Measurements from ENCODE around the gene NDUFC2. TPM values are rescaled to one million over a fixed set of nuclear protein-coding genes. Genes with fewer than 3 reads are reported as not detected.
A peak's percentile ranks its signal among the peaks of the same experiment; 100 is the strongest.
"Not testable (repeated sequence)": the region's sequence is repeated elsewhere in the genome, so short reads cannot be mapped to it uniquely, and the experiment has no call there.

The NDUFC2 gene
- total and polyA plus RNA-seq, 7 experiments from 2014 or later = 43.4 to 189 (median 72.9) TPM

- H3K27me3 Mint-ChIP-seq = no peaks in the 10 kb centered on the region
- Histone ChIP-seq H3K27ac (ENCODE audit: low read depth, low read length) (no peak overlapping the region), H3K4me3 (ENCODE audit: low read length) (no peak overlapping the region), H3K36me3 (ENCODE audit: control insufficient read depth in 2 of 3, insufficient read depth in 3 of 3, low read length in 3 of 3) (no peaks in the 10 kb centered on the region), H3K4me1 (ENCODE audit: control insufficient read depth in 2 of 2, insufficient read depth in 2 of 2, low read length in 2 of 2) (peaks cover 0 to 10% of the 10 kb centered on the region in 2 donors), H3K27me3 (ENCODE audit: control insufficient read depth in 2 of 2, insufficient read depth in 2 of 2, low read length in 2 of 2) (no peaks in the 10 kb centered on the region), H3K9me3 (ENCODE audit: control insufficient read depth in 2 of 3, low read length in 3 of 3) (no peaks in the 10 kb centered on the region)
- no peaks in the 10 kb centered on the region for H3K9me3 Mint-ChIP-seq
- peaks cover 4 to 19% (median 9%) of the 10 kb centered on the region in 7 donors for H3K4me1 Mint-ChIP-seq
- no peak overlapping the region for H3K4me3 Mint-ChIP-seq
- CTCF ChIA-PET = no interaction called here
- POLR2A ChIA-PET = interaction anchor here (0.6 kb wide), 1 partner anchor 71 kb away, joined by 4 read pairs; no protein-coding TSS in a partner anchor
- peaks cover 0 to 2% (median 0%) of the 10 kb centered on the region in 5 donors for H3K36me3 Mint-ChIP-seq
- intact Hi-C loops (cut with micrococcal nuclease) = loop anchor here in 1 of 2 donors (5.0 kb wide), 1 partner anchor 1001 kb away; no protein-coding TSS in a partner anchor
- H3K27ac Mint-ChIP-seq = no peak overlapping the region
- no peak for ATAC-seq
- no peak for DNase-seq
Observed at GRCh38 chr11:78048561-78048960, 31.1 kb downstream of the NDUFC2 start.

GRCh38 chr11:78046486-78046854 is 33.2 kb downstream of the NDUFC2 start:
- Mint-ChIP-seq H3K9me3 (no peaks in the 10 kb centered on the region), H3K36me3 (no peaks in the 10 kb centered on the region), H3K27me3 (no peaks in the 10 kb centered on the region), H3K4me3 (peak overlapping the region in 4 of 10 donors; percentile 16 to 78 (median 72)), H3K4me1 (peaks cover 4 to 19% (median 9%) of the 10 kb centered on the region in 7 donors), H3K27ac (peak overlapping the region in 1 of 9 donors; percentile 39)
- ChIA-PET POLR2A (no interaction called here), CTCF (interaction anchor here (0.8 to 1.1 kb wide), 6 partner anchors 11 to 273 kb away, joined by 3 to 4 read pairs (median 3); partner anchors contain the start of gene INTS4)
- ATAC-seq = no peak
- Histone ChIP-seq H3K27ac (ENCODE audit: low read depth, low read length) (no peak overlapping the region), H3K4me3 (ENCODE audit: low read length) (no peak overlapping the region), H3K9me3 (ENCODE audit: control insufficient read depth in 2 of 3, low read length in 3 of 3) (no peaks in the 10 kb centered on the region), H3K27me3 (ENCODE audit: control insufficient read depth in 2 of 2, insufficient read depth in 2 of 2, low read length in 2 of 2) (no peaks in the 10 kb centered on the region), H3K36me3 (ENCODE audit: control insufficient read depth in 2 of 3, insufficient read depth in 3 of 3, low read length in 3 of 3) (no peaks in the 10 kb centered on the region), H3K4me1 (ENCODE audit: control insufficient read depth in 2 of 2, insufficient read depth in 2 of 2, low read length in 2 of 2) (peaks cover 0 to 10% of the 10 kb centered on the region in 2 donors)
- intact Hi-C loops (cut with micrococcal nuclease) = loop anchor here (1.0 to 5.0 kb wide), 5 partner anchors 52 to 999 kb away; partner anchors contain the start of gene INTS4 (in 1 of the 2)
- DNase-seq = no peak

GRCh38 chr11:78045851-78046485 is 33.7 kb downstream of the NDUFC2 start:
- H3K4me3 ChIP-seq (ENCODE audit: low read length) = peak overlapping the region; percentile 57

GRCh38 chr11:78044706-78045105 is 35.0 kb downstream of the NDUFC2 start:
- no peak overlapping the region for H3K27ac Mint-ChIP-seq
- H3K9me3 Mint-ChIP-seq = no peaks in the 10 kb centered on the region
- intact Hi-C loops (cut with micrococcal nuclease) = loop anchor here in 1 of 2 donors (5.0 kb wide), 1 partner anchor 997 kb away; no protein-coding TSS in a partner anchor
- no peaks in the 10 kb centered on the region for H3K36me3 Mint-ChIP-seq
- DNase-seq = no peak
- Histone ChIP-seq H3K9me3 (ENCODE audit: control insufficient read depth in 2 of 3, low read length in 3 of 3) (no peaks in the 10 kb centered on the region), H3K4me3 (ENCODE audit: low read length) (no peak overlapping the region), H3K27me3 (ENCODE audit: control insufficient read depth in 2 of 2, insufficient read depth in 2 of 2, low read length in 2 of 2) (no peaks in the 10 kb centered on the region), H3K4me1 (ENCODE audit: control insufficient read depth in 2 of 2, insufficient read depth in 2 of 2, low read length in 2 of 2) (peaks cover 0 to 10% of the 10 kb centered on the region in 2 donors), H3K36me3 (ENCODE audit: control insufficient read depth in 2 of 3, insufficient read depth in 3 of 3, low read length in 3 of 3) (no peaks in the 10 kb centered on the region), H3K27ac (ENCODE audit: low read depth, low read length) (no peak overlapping the region)
- H3K4me1 Mint-ChIP-seq = peaks cover 14 to 21% (median 18%) of the 10 kb centered on the region in 7 donors
- no peak overlapping the region for H3K4me3 Mint-ChIP-seq
- H3K27me3 Mint-ChIP-seq = no peaks in the 10 kb centered on the region
- ChIA-PET CTCF (no interaction called here), POLR2A (no interaction called here)
- ATAC-seq = no peak

More at GRCh38 chr11:78045851-78046485, 33.7 kb downstream of the NDUFC2 start:
- no peaks in the 10 kb centered on the region for H3K9me3 Mint-ChIP-seq
- H3K4me1 Mint-ChIP-seq = peaks cover 4 to 17% (median 9%) of the 10 kb centered on the region in 7 donors
- ChIA-PET POLR2A (no interaction called here), CTCF (interaction anchor here (0.8 to 1.1 kb wide), 6 partner anchors 11 to 272 kb away, joined by 3 to 4 read pairs (median 3); partner anchors contain the start of gene INTS4)
- Histone ChIP-seq H3K4me1 (ENCODE audit: control insufficient read depth in 2 of 2, insufficient read depth in 2 of 2, low read length in 2 of 2) (peaks cover 0 to 10% of the 10 kb centered on the region in 2 donors), H3K36me3 (ENCODE audit: control insufficient read depth in 2 of 3, insufficient read depth in 3 of 3, low read length in 3 of 3) (no peaks in the 10 kb centered on the region), H3K27ac (ENCODE audit: low read depth, low read length) (no peak overlapping the region), H3K9me3 (ENCODE audit: control insufficient read depth in 2 of 3, low read length in 3 of 3) (no peaks in the 10 kb centered on the region), H3K27me3 (ENCODE audit: control insufficient read depth in 2 of 2, insufficient read depth in 2 of 2, low read length in 2 of 2) (no peaks in the 10 kb centered on the region)
- no peaks in the 10 kb centered on the region for H3K36me3 Mint-ChIP-seq
- peak; percentile 97 for ATAC-seq
- H3K27me3 Mint-ChIP-seq = no peaks in the 10 kb centered on the region
- DNase-seq = peak; percentile 66 to 92 (median 83)
- peak overlapping the region in 4 of 9 donors; percentile 4 to 67 (median 43) for H3K27ac Mint-ChIP-seq
- peak overlapping the region; percentile 49 to 78 (median 73) for H3K4me3 Mint-ChIP-seq
- intact Hi-C loops (cut with micrococcal nuclease) = loop anchor here (1.0 to 5.0 kb wide), 5 partner anchors 52 to 999 kb away; partner anchors contain the start of gene INTS4 (in 1 of the 2)

GRCh38 chr11:78041843-78042440 is 37.7 kb downstream of the NDUFC2 start:
- Mint-ChIP-seq H3K27ac (no peak overlapping the region), H3K4me1 (peaks cover 17 to 23% (median 20%) of the 10 kb centered on the region in 7 donors), H3K36me3 (no peaks in the 10 kb centered on the region), H3K4me3 (no peak overlapping the region), H3K27me3 (no peaks in the 10 kb centered on the region), H3K9me3 (no peaks in the 10 kb centered on the region)
- ChIA-PET CTCF (no interaction called here), POLR2A (no interaction called here)
- Histone ChIP-seq H3K27me3 (ENCODE audit: control insufficient read depth in 2 of 2, insufficient read depth in 2 of 2, low read length in 2 of 2) (no peaks in the 10 kb centered on the region), H3K27ac (ENCODE audit: low read depth, low read length) (no peak overlapping the region), H3K4me1 (ENCODE audit: control insufficient read depth in 2 of 2, insufficient read depth in 2 of 2, low read length in 2 of 2) (peaks cover 0 to 10% of the 10 kb centered on the region in 2 donors), H3K9me3 (ENCODE audit: control insufficient read depth in 2 of 3, low read length in 3 of 3) (no peaks in the 10 kb centered on the region), H3K4me3 (ENCODE audit: low read length) (no peak overlapping the region), H3K36me3 (ENCODE audit: control insufficient read depth in 2 of 3, insufficient read depth in 3 of 3, low read length in 3 of 3) (no peaks in the 10 kb centered on the region)
- intact Hi-C loops (cut with micrococcal nuclease) = no loop called here
- ATAC-seq (no peak), DNase-seq (no peak)

GRCh38 chr11:78041380-78041719 is 38.3 kb downstream of the NDUFC2 start:
- H3K27ac Mint-ChIP-seq; H3K36me3 Mint-ChIP-seq; H3K4me1 ChIP-seq (ENCODE audit: control insufficient read depth in 2 of 2, insufficient read depth in 2 of 2, low read length in 2 of 2); H3K36me3 ChIP-seq (ENCODE audit: control insufficient read depth in 2 of 3, insufficient read depth in 3 of 3, low read length in 3 of 3); CTCF ChIA-PET; intact Hi-C loops (cut with micrococcal nuclease); H3K27me3 Mint-ChIP-seq; H3K4me3 Mint-ChIP-seq; H3K4me3 ChIP-seq (ENCODE audit: low read length); H3K9me3 ChIP-seq (ENCODE audit: control insufficient read depth in 2 of 3, low read length in 3 of 3); ATAC-seq; POLR2A ChIA-PET; H3K9me3 Mint-ChIP-seq; H3K27ac ChIP-seq (ENCODE audit: low read depth, low read length); H3K27me3 ChIP-seq (ENCODE audit: control insufficient read depth in 2 of 2, insufficient read depth in 2 of 2, low read length in 2 of 2); DNase-seq: not testable (repeated sequence)
- peaks cover 15 to 22% (median 19%) of the 10 kb centered on the region in 7 donors for H3K4me1 Mint-ChIP-seq
